ENCODE results near the gene IL25.

DNA sequence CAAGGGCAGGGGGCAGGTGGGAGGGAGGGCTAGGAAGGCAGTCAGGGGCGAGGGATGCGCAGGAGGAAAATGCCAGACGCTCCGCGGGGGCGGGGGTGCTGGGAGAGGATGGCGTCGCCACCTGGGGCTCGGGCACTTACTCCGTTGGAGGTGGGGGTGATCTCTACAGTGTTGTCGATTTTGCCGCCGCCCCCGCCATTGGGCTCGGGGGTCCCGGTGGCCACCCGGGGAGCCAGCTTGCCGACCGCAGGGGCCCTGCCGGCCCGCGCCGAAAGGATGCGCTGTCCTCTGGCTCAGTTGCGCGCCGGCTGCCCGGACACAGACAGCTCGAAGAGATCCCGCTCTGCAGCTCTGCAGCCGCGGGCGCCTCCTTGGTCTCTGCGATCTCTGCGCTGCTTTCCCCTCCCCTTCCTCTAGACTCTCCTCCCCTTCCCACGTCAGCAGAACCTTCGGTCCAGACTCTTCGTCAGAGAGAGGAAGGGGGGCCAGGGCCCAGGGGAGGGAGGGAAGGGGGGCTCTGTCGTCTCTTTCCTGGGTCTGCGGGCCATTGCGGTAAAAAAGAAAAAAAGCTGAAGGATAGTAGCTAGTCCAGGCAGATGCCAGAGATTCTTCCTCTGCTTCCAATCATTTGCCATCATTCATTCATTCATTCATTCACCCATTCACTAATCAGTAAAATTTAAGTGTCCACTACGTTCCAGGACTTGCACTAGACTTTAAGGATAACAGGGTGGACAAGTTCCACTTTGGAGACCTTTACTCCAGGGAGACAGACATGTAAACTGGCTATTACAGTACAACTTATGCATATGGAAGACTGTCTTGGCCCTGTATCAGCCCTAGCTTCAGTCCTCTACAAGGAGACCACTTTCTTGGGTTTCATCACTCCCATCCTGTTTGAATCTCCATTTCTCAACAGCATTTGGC is 19.8 kb upstream of the IL25 start, which contains the start of gene SLC22A17:
- TF ChIP-seq, protein P1, sequence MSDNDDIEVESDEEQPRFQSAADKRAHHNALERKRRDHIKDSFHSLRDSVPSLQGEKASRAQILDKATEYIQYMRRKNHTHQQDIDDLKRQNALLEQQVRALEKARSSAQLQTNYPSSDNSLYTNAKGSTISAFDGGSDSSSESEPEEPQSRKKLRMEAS (IDR thresholded peaks at IDR 0.05; ENCODE audit: low read depth), result peak; percentile 31; the same call in 1 of the 2 replicates
- TF ChIP-seq MXI1 (IDR thresholded peaks at IDR 0.05; ENCODE audit: low read depth, low read length), result no peak; the same call in 1 of the 2 replicates
- TF ChIP-seq, protein P2, sequence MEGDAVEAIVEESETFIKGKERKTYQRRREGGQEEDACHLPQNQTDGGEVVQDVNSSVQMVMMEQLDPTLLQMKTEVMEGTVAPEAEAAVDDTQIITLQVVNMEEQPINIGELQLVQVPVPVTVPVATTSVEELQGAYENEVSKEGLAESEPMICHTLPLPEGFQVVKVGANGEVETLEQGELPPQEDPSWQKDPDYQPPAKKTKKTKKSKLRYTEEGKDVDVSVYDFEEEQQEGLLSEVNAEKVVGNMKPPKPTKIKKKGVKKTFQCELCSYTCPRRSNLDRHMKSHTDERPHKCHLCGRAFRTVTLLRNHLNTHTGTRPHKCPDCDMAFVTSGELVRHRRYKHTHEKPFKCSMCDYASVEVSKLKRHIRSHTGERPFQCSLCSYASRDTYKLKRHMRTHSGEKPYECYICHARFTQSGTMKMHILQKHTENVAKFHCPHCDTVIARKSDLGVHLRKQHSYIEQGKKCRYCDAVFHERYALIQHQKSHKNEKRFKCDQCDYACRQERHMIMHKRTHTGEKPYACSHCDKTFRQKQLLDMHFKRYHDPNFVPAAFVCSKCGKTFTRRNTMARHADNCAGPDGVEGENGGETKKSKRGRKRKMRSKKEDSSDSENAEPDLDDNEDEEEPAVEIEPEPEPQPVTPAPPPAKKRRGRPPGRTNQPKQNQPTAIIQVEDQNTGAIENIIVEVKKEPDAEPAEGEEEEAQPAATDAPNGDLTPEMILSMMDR (IDR thresholded peaks at IDR 0.05), result no peak
- TF ChIP-seq RAD21 (IDR thresholded peaks at IDR 0.05; ENCODE audit: low read length), result no peak
- no peak for TF ChIP-seq FOXM1 (IDR thresholded peaks at IDR 0.05; ENCODE audit: low read depth)
- no peak for TF ChIP-seq FOXJ3 (CRISPR knock-in tag; IDR thresholded peaks at IDR 0.05)
- TF ChIP-seq POLR2AphosphoS5 (IDR thresholded peaks at IDR 0.05; ENCODE audit: low read depth, low read length), result peak; percentile 86
- TF ChIP-seq EP300 (IDR thresholded peaks at IDR 0.05; ENCODE audit: borderline replicate concordance in 1 of 2, low read depth in 1 of 2, low read length in 1 of 2), result no peak
- TF ChIP-seq MEF2A (IDR thresholded peaks at IDR 0.05; ENCODE audit: borderline replicate concordance, low read depth), result no peak
